Calu3 (cell line): ENCODE measurements around the gene TMEM263. TPM values are rescaled to one million over a fixed set of nuclear protein-coding genes. Genes with fewer than 3 reads are reported as not detected.

Experiments
- BruUV-seq: library from RNA; stranded (reverse); fragments of 400-500 nt; replicated peaks from 2 replicates; lab custom pipeline; 2021; lab: Mats Ljungman, UMichigan
- CTCF ChIA-PET: fragments of 300-600 bp; sonication (Branson Sonifier 250); formaldehyde crosslinking; loops from one replicate; lab custom pipeline; 2022; ENCODE audit warnings: antibody characterized with exemption; lab: Charles Lee
- DNase-seq: peaks from one replicate; pipeline ENCODE4 v3.0.0; 2022
- H3K27ac Mint-ChIP-seq: one replicate; pipeline ENCODE4 v1.8.0; 2022; ENCODE audit warnings: mixed read lengths; ENCODE audit not compliant: unreplicated experiment
- H3K27me3 Mint-ChIP-seq: one replicate; pipeline ENCODE4 v1.8.0; 2022; ENCODE audit warnings: mixed read lengths; ENCODE audit not compliant: unreplicated experiment
- H3K36me3 Mint-ChIP-seq: one replicate; pipeline ENCODE4 v1.8.0; 2022; ENCODE audit warnings: mild to moderate bottlenecking, moderate library complexity, mixed read lengths; ENCODE audit not compliant: insufficient read depth, unreplicated experiment
- H3K4me1 Mint-ChIP-seq: one replicate; pipeline ENCODE4 v1.8.0; 2022; ENCODE audit warnings: mild to moderate bottlenecking, low read depth, mixed read lengths; ENCODE audit not compliant: unreplicated experiment
- H3K4me3 Mint-ChIP-seq: one replicate; pipeline ENCODE4 v1.8.0; 2022; ENCODE audit warnings: mild to moderate bottlenecking, low read depth, moderate library complexity, mixed read lengths; ENCODE audit not compliant: unreplicated experiment
- H3K9me3 Mint-ChIP-seq: one replicate; pipeline ENCODE4 v1.8.0; 2022; ENCODE audit warnings: low read depth, mixed read lengths; ENCODE audit not compliant: unreplicated experiment
- intact Hi-C: fragments of 100-400 bp; cut with micrococcal nuclease; formaldehyde crosslinking; loops from one replicate; pipeline ENCODE4 v1.10.0; 2022; ENCODE audit not compliant: unreplicated experiment
- total RNA-seq: library from RNA; stranded (reverse); gene quantifications from 2 replicates; pipeline ENCODE4 v1.2.3, GENCODE V29; 2022
- TF ChIP-seq, protein P1 (sequence below): fragments of 200-600 bp; IDR thresholded peaks from one replicate; pipeline ENCODE4 v1.8.0; 2022; ENCODE audit warnings: antibody characterized with exemption; ENCODE audit not compliant: unreplicated experiment

The TMEM263 gene
- total RNA-seq, 1 experiment from 2014 or later = 46.3 TPM

DNA sequence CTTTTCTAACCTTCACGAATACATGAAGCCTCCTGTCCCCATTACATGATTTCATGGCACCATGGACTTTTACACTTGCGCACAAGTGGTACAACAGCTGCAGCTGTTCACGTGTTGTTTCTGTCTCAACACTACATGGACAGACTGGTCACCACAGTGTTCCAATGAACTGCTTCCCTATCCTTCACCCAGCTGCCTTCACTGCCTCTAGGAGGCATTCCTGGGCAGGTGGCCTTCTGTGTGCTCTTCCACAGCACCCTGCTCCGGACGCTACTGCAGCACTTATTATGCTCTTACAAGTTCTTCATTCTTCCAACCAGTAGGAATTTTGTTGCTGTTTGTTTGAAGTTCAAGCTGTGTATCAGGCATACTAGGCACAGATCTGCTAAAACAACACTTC lies 29.8 kb downstream of the TMEM263 start:
- CTCF ChIA-PET = no interaction called here
- Mint-ChIP-seq H3K27ac (no peak overlapping the region), H3K27me3 (no peaks in the 10 kb centered on the region), H3K9me3 (peaks cover 3% of the 10 kb centered on the region), H3K4me3 (no peak overlapping the region), H3K4me1 (peaks cover 8% of the 10 kb centered on the region), H3K36me3 (peaks cover 35% of the 10 kb centered on the region)
- intact Hi-C loops = no loop called here
- TF ChIP-seq, protein P1, sequence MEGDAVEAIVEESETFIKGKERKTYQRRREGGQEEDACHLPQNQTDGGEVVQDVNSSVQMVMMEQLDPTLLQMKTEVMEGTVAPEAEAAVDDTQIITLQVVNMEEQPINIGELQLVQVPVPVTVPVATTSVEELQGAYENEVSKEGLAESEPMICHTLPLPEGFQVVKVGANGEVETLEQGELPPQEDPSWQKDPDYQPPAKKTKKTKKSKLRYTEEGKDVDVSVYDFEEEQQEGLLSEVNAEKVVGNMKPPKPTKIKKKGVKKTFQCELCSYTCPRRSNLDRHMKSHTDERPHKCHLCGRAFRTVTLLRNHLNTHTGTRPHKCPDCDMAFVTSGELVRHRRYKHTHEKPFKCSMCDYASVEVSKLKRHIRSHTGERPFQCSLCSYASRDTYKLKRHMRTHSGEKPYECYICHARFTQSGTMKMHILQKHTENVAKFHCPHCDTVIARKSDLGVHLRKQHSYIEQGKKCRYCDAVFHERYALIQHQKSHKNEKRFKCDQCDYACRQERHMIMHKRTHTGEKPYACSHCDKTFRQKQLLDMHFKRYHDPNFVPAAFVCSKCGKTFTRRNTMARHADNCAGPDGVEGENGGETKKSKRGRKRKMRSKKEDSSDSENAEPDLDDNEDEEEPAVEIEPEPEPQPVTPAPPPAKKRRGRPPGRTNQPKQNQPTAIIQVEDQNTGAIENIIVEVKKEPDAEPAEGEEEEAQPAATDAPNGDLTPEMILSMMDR = no peak
- no TSS peak for BruUV-seq
- DNase-seq = no peak

DNA sequence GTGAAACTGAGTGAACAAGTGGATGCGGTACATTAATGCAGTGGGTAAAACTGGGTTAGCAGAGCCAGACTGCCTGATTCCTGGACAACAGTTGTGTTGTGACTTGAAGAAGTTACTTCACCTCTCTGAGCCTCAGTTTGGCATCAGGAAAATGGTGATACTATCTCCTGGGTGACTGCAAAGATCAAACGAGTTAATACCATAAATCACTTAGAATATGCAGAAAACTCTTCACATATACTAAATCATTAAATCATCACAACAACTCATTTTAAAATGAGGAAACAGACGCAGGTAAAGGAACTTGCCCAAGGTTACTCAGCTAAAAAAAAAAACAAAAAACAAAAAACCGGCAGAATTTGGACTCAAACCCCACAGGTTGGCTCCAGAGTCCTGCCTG lies 30.4 kb downstream of the TMEM263 start:
- peak overlapping the region; percentile 95 for H3K4me3 Mint-ChIP-seq
- intact Hi-C loops = no loop called here
- peaks cover 8% of the 10 kb centered on the region for H3K4me1 Mint-ChIP-seq
- peaks cover 3% of the 10 kb centered on the region for H3K9me3 Mint-ChIP-seq
- H3K27me3 Mint-ChIP-seq = no peaks in the 10 kb centered on the region
- BruUV-seq = no TSS peak
- CTCF ChIA-PET = interaction anchor here (0.9 to 2.0 kb wide), 3 partner anchors 8 to 30 kb away, joined by 3 to 13 read pairs (median 4); partner anchors contain the start of gene TMEM263
- peaks cover 35% of the 10 kb centered on the region for H3K36me3 Mint-ChIP-seq
- no peak for DNase-seq
- no peak overlapping the region for H3K27ac Mint-ChIP-seq
- TF ChIP-seq, protein P1 = no peak

DNA sequence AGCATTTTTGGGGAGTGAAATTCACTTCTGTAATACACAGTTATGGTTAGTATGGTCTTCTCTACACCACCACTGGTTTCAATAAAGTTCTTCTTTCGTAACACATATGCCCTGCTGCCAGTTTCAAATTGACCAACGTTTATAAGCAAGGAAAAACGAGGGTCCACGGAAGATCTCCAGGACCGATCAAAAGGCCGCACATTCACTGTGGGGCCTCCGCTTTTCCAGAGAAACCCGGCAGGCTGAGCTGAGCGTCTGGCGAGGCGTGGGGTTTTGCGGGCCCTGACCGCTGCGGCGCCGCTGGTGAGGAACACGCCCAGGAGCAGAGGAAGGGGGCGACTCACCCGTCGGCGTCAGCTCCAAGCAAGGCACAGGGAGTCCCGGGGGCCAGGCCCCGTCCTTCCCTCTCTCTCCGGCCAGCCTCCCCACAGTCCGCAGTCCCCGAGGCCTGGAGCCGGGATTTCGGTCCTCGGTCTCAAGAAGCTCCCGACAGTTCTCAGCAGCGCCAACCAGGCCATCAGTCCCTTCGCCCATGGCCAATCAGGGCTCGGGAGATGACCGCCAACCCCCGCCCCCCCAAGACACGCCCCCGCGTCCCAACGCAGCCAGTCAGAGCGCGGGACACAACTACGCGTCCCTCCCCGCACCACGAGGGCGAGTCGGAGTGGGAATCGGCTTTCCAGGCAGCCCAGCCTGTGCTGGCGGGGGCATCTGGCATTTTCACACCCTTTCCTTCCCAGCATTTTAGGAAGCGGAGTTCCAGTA lies 31.1 kb downstream of the TMEM263 start, which contains the start of gene MTERF2:
MTERF2 (minus strand) TSS at position 522 of the 765 bp plus-strand sequence. CDS start 8,432 bp downstream, outside the sequence.
- Mint-ChIP-seq H3K27me3 (no peaks in the 10 kb centered on the region), H3K4me1 (peaks cover 8% of the 10 kb centered on the region), H3K4me3 (peak within 1 kb of the TSS; percentile 95), H3K9me3 (peaks cover 3% of the 10 kb centered on the region), H3K27ac (peak within 1 kb of the TSS; percentile 90), H3K36me3 (peaks cover 35% of the 10 kb centered on the region)
- TF ChIP-seq, protein P1 = no peak
- peak; percentile 93 for DNase-seq
- BruUV-seq = TSS peak; percentile 77
- intact Hi-C loops = no loop called here
- CTCF ChIA-PET = interaction anchor here (0.9 to 2.0 kb wide), 4 partner anchors 9 to 41 kb away, joined by 3 to 13 read pairs (median 4); partner anchors contain the start of gene TMEM263

DNA sequence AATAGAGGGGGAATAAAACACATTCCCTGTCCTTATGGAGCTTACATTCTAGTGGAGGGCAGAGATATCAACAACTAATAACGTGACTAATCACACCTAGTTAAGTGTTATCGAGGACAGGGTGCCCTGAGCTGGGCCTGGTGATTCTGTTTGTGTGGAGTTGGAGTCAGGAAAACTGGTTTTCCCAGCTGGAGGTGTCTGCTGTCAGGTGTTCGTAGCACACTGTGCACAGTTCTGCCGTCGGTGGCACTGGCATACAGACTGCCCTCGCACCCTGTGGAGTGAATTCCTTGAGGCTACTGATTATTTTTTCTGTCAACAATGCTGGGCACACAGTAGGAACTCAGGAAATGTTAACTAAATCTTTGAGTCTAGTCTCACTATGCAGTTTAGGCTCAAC lies 32.1 kb downstream of the TMEM263 start:
- H3K4me3 Mint-ChIP-seq = peak overlapping the region; percentile 95
- H3K27ac Mint-ChIP-seq = peak overlapping the region; percentile 90
- CTCF ChIA-PET = interaction anchor here (2.0 kb wide), 1 partner anchor 32 kb away, joined by 13 read pairs; the partner anchor contains the start of gene TMEM263
- TF ChIP-seq, protein P1 = no peak
- peaks cover 8% of the 10 kb centered on the region for H3K4me1 Mint-ChIP-seq
- H3K27me3 Mint-ChIP-seq = no peaks in the 10 kb centered on the region
- H3K36me3 Mint-ChIP-seq = peaks cover 31% of the 10 kb centered on the region
- DNase-seq = no peak
- peaks cover 3% of the 10 kb centered on the region for H3K9me3 Mint-ChIP-seq
- BruUV-seq = no TSS peak
- intact Hi-C loops = no loop called here
